ENCODE measurements around the gene MYO1E. TPM values are rescaled to one million over a fixed set of nuclear protein-coding genes. Genes with fewer than 3 reads are reported as not detected.

MYO1E gene
- total RNA-seq, 4 donors from 2014 or later: 23.3 to 99.8 (median 66.5) TPM

DNA sequence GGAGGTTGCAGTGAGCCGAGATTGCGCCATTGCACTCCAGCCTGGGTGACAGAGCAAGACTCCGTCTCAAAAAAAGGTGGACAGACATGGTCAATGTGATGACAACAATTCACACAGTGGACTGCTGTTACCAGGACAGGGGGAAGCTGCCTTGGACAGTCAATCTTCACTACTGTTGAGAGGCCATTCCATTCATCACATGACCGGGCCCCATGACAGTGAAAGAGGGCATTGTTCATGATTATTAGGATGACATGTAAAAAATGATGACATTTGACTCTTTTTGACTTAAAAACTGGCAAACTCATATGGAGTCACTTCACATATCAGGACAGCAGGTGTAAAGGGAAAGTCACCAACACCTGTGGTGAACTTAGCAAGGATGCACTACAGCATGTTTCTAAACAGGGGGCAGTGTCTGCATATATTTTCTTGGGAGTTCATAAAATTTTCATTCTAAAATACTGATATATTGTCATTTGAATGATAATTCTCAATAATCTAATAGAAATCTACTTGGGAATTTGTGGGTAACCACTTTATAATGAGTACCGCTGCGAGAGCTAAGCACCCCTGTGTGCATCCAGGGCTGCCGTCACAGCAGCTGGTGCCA, 200.3 kb downstream of the MYO1E start:
- Histone ChIP-seq H3K27ac (no peak overlapping the region), H3K9me3 (no peaks in the 10 kb centered on the region), H3K4me1 (peaks cover 0 to 3% of the 10 kb centered on the region in 2 donors), H3K27me3 (no peaks in the 10 kb centered on the region), H3K36me3 (no peaks in the 10 kb centered on the region), H3K4me3 (no peak overlapping the region)
- TF ChIP-seq, protein P1, sequence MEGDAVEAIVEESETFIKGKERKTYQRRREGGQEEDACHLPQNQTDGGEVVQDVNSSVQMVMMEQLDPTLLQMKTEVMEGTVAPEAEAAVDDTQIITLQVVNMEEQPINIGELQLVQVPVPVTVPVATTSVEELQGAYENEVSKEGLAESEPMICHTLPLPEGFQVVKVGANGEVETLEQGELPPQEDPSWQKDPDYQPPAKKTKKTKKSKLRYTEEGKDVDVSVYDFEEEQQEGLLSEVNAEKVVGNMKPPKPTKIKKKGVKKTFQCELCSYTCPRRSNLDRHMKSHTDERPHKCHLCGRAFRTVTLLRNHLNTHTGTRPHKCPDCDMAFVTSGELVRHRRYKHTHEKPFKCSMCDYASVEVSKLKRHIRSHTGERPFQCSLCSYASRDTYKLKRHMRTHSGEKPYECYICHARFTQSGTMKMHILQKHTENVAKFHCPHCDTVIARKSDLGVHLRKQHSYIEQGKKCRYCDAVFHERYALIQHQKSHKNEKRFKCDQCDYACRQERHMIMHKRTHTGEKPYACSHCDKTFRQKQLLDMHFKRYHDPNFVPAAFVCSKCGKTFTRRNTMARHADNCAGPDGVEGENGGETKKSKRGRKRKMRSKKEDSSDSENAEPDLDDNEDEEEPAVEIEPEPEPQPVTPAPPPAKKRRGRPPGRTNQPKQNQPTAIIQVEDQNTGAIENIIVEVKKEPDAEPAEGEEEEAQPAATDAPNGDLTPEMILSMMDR (IDR thresholded peaks at IDR 0.05): no peak
- no peak for TF ChIP-seq POLR2A (IDR thresholded peaks at IDR 0.05)
- intact Hi-C loops (cut with DNase I; ENCODE audit: low total_unique reads): no loop called here
- DNase-seq: no peak

GRCh38 chr15:59171067-59171397, 201.6 kb downstream of the MYO1E start:
- TF ChIP-seq, protein P1 (IDR thresholded peaks at IDR 0.05): no peak
- no peak for TF ChIP-seq POLR2A (IDR thresholded peaks at IDR 0.05)
- Histone ChIP-seq H3K4me1 (peaks cover 0 to 3% of the 10 kb centered on the region in 2 donors), H3K36me3 (no peaks in the 10 kb centered on the region)

DNA sequence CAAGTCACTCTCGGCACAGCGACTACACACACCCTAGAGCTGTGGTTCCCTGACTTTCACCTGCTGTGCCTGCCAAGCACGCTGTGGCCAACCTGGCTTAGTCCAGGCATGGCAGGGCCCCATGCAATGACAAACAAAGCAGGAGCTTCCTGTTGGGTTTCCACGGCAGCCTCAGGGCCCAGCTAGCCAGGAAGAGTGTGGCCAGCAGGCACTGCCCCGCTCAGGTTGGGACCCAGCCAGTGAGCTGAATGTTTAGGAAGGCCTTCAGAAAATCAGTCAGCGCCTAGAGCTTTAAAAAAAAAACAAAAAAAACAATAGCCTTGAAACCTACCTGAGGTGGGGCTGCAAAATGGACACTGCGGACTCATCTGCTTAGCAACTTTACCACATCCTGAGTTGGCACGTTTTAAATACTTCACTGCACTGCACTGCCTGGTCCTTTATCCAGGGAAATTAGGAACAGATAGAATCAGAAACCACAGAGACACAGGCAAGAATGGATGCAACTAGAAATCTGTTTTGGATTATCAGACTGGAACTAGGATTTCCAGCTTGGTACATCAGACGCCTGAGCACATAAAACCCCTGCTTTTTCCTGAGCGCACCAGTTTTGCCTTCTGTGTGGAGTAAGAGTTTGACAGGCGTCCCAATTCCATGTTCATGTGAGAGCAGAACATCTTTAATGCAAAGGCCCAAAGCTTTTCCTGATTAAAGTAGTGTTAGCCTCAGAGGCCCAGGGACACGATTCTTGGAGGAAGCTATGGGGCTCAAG, 202.2 kb downstream of the MYO1E start:
- DNase-seq: peak in 1 of 2 donors; percentile 41
- Histone ChIP-seq H3K36me3 (no peaks in the 10 kb centered on the region), H3K9me3 (no peaks in the 10 kb centered on the region), H3K4me3 (no peak overlapping the region), H3K4me1 (peaks cover 0 to 1% of the 10 kb centered on the region in 2 donors), H3K27ac (peak overlapping the region; percentile 83 to 86), H3K27me3 (no peaks in the 10 kb centered on the region)
- intact Hi-C loops (cut with DNase I; ENCODE audit: low total_unique reads): no loop called here
- TF ChIP-seq POLR2A (IDR thresholded peaks at IDR 0.05): no peak
- TF ChIP-seq, protein P1 (IDR thresholded peaks at IDR 0.05): no peak

More at GRCh38 chr15:59171067-59171397, 201.6 kb downstream of the MYO1E start:
- Histone ChIP-seq H3K9me3 (no peaks in the 10 kb centered on the region), H3K27me3 (no peaks in the 10 kb centered on the region), H3K27ac (peak overlapping the region; percentile 83 to 86), H3K4me3 (no peak overlapping the region)
- DNase-seq: no peak
- intact Hi-C loops (cut with DNase I; ENCODE audit: low total_unique reads): no loop called here

GRCh38 chr15:59169251-59169708, 203.4 kb downstream of the MYO1E start:
- no peaks in the 10 kb centered on the region for H3K36me3 ChIP-seq

More at GRCh38 chr15:59169251-59169708, 203.4 kb downstream of the MYO1E start:
- no peaks in the 10 kb centered on the region for H3K4me1 ChIP-seq
- H3K27ac ChIP-seq: peak overlapping the region; percentile 83 to 86
- no peaks in the 10 kb centered on the region for H3K27me3 ChIP-seq
- H3K9me3 ChIP-seq: no peaks in the 10 kb centered on the region
- intact Hi-C loops (cut with DNase I; ENCODE audit: low total_unique reads): no loop called here
- TF ChIP-seq POLR2A (IDR thresholded peaks at IDR 0.05): no peak
- TF ChIP-seq, protein P1 (IDR thresholded peaks at IDR 0.05): no peak
- no peak overlapping the region for H3K4me3 ChIP-seq
- DNase-seq: no peak

Measured in uterus (tissue), 4 donors.